Activated CD4-positive, alpha-beta memory T cell treated with anti-CD3 and anti-CD28 coated beads for 36 hours (primary cell): ENCODE measurements around the gene VWF. TPM values are rescaled to one million over a fixed set of nuclear protein-coding genes. Genes with fewer than 3 reads are reported as not detected.
"Not testable (repeated sequence)": the region's sequence is repeated elsewhere in the genome, so short reads cannot be mapped to it uniquely, and the experiment has no call there.

Experiments used
- CTCF ChIA-PET: fragments of 350-600 bp; sonication (Branson Sonifier 250); formaldehyde crosslinking; loops from one replicate; lab custom pipeline; 2021; ENCODE audit warnings: antibody characterized with exemption, inconsistent platforms; lab: Charles Lee
- POLR2A ChIA-PET: fragments of 350-600 bp; sonication (Branson Sonifier 250); formaldehyde crosslinking; loops from one replicate; lab custom pipeline; 2021; ENCODE audit warnings: antibody characterized with exemption; lab: Charles Lee
- DNase-seq: peaks from one replicate; pipeline ENCODE4 v3.0.0-alpha.2; 2020
- H3K27ac Mint-ChIP-seq: one replicate; pipeline ENCODE4 v1.8.0; 2021; ENCODE audit warnings: mixed read lengths
- H3K27me3 Mint-ChIP-seq: one replicate; pipeline ENCODE4 v1.8.0; 2021; ENCODE audit warnings: mixed read lengths
- H3K36me3 Mint-ChIP-seq: one replicate; pipeline ENCODE4 v1.8.0; 2021; ENCODE audit warnings: mixed read lengths
- H3K4me1 Mint-ChIP-seq: one replicate; pipeline ENCODE4 v1.8.0; 2021; ENCODE audit warnings: low read depth, mixed read lengths
- H3K4me3 Mint-ChIP-seq: one replicate; pipeline ENCODE4 v1.8.0; 2021; ENCODE audit warnings: mild to moderate bottlenecking, mixed read lengths
- H3K9me3 Mint-ChIP-seq: one replicate; pipeline ENCODE4 v1.8.0; 2021; ENCODE audit warnings: mixed read lengths
- intact Hi-C: fragments of 100-400 bp; cut with micrococcal nuclease; formaldehyde crosslinking; loops from one replicate; pipeline ENCODE4 v1.15.1; 2023
- total RNA-seq, 2 experiments: library from RNA; stranded (reverse); gene quantifications; one replicate each; pipeline ENCODE4 v1.2.3, GENCODE V29; 2021

VWF gene
- total RNA-seq, 2 experiments from 2014 or later: not detected

- Mint-ChIP-seq H3K4me3 (no peak overlapping the region), H3K27ac (no peak overlapping the region), H3K4me1 (no peaks in the 10 kb centered on the region), H3K36me3 (no peaks in the 10 kb centered on the region), H3K9me3 (no peaks in the 10 kb centered on the region), H3K27me3 (peaks cover 6% of the 10 kb centered on the region)
- ChIA-PET CTCF (no interaction called here), POLR2A (no interaction called here)
- DNase-seq: no peak
- intact Hi-C loops: no loop called here
Observed at GRCh38 chr12:6116471-6117021, 7.9 kb downstream of the VWF start.

GRCh38 chr12:6115389-6115788 is 9.1 kb downstream of the VWF start:
- CTCF ChIA-PET: no interaction called here

GRCh38 chr12:6114476-6114870 is 10.0 kb downstream of the VWF start:
- peaks cover 3% of the 10 kb centered on the region for H3K9me3 Mint-ChIP-seq
- intact Hi-C loops: no loop called here
- no peak overlapping the region for H3K4me3 Mint-ChIP-seq
- H3K27me3 Mint-ChIP-seq: peaks cover 6% of the 10 kb centered on the region
- H3K4me1 Mint-ChIP-seq: no peaks in the 10 kb centered on the region
- CTCF ChIA-PET: no interaction called here
- DNase-seq: no peak
- H3K36me3 Mint-ChIP-seq: no peaks in the 10 kb centered on the region
- H3K27ac Mint-ChIP-seq: no peak overlapping the region
- POLR2A ChIA-PET: no interaction called here

More at GRCh38 chr12:6115389-6115788, 9.1 kb downstream of the VWF start:
- H3K4me3 Mint-ChIP-seq: no peak overlapping the region
- POLR2A ChIA-PET: no interaction called here
- no peak overlapping the region for H3K27ac Mint-ChIP-seq
- H3K27me3 Mint-ChIP-seq: peaks cover 6% of the 10 kb centered on the region
- no peaks in the 10 kb centered on the region for H3K9me3 Mint-ChIP-seq
- DNase-seq: no peak
- intact Hi-C loops: no loop called here
- H3K36me3 Mint-ChIP-seq: no peaks in the 10 kb centered on the region
- H3K4me1 Mint-ChIP-seq: no peaks in the 10 kb centered on the region

- POLR2A ChIA-PET: interaction anchor here (0.7 kb wide), 1 partner anchor 18 kb away, joined by 3 read pairs; no protein-coding TSS in a partner anchor
- CTCF ChIA-PET: interaction anchor here (1.5 kb wide), 1 partner anchor 76 kb away, joined by 3 read pairs; no protein-coding TSS in a partner anchor
Observed at GRCh38 chr12:6113691-6114475, 10.6 kb downstream of the VWF start.

GRCh38 chr12:6112004-6112403 is 12.5 kb downstream of the VWF start:
- POLR2A ChIA-PET: interaction anchor here (0.6 kb wide), 1 partner anchor 39 kb away, joined by 3 read pairs; no protein-coding TSS in a partner anchor
- intact Hi-C loops: no loop called here
- no peak for DNase-seq
- Mint-ChIP-seq H3K4me3 (no peak overlapping the region), H3K27ac (no peak overlapping the region), H3K27me3 (peaks cover 4% of the 10 kb centered on the region), H3K4me1 (no peaks in the 10 kb centered on the region), H3K36me3 (no peaks in the 10 kb centered on the region), H3K9me3 (peaks cover 6% of the 10 kb centered on the region)
- CTCF ChIA-PET: no interaction called here

More at GRCh38 chr12:6113691-6114475, 10.6 kb downstream of the VWF start:
- intact Hi-C loops: no loop called here
- Mint-ChIP-seq H3K4me3 (no peak overlapping the region), H3K27ac (no peak overlapping the region), H3K9me3 (peaks cover 6% of the 10 kb centered on the region), H3K36me3 (no peaks in the 10 kb centered on the region), H3K27me3 (peaks cover 4% of the 10 kb centered on the region), H3K4me1 (no peaks in the 10 kb centered on the region)
- DNase-seq: no peak

- Mint-ChIP-seq H3K27me3 (peaks cover 2% of the 10 kb centered on the region), H3K27ac (no peak overlapping the region), H3K9me3 (peaks cover 6% of the 10 kb centered on the region), H3K36me3 (no peaks in the 10 kb centered on the region), H3K4me1 (no peaks in the 10 kb centered on the region), H3K4me3 (no peak overlapping the region)
- CTCF ChIA-PET: no interaction called here
- POLR2A ChIA-PET: no interaction called here
- intact Hi-C loops: no loop called here
- DNase-seq: no peak
Observed at GRCh38 chr12:6110006-6110405, 14.5 kb downstream of the VWF start.

GRCh38 chr12:6106218-6106617 is 18.3 kb downstream of the VWF start:
- Mint-ChIP-seq H3K4me3 (no peak overlapping the region), H3K27me3 (no peaks in the 10 kb centered on the region), H3K4me1 (no peaks in the 10 kb centered on the region), H3K9me3 (peaks cover 6% of the 10 kb centered on the region), H3K36me3 (no peaks in the 10 kb centered on the region), H3K27ac (no peak overlapping the region)
- no peak for DNase-seq
- intact Hi-C loops: no loop called here
- POLR2A ChIA-PET: no interaction called here
- CTCF ChIA-PET: no interaction called here

GRCh38 chr12:6104842-6105241 is 19.6 kb downstream of the VWF start:
- H3K27ac Mint-ChIP-seq: no peak overlapping the region
- H3K27me3 Mint-ChIP-seq: no peaks in the 10 kb centered on the region
- intact Hi-C loops: no loop called here
- POLR2A ChIA-PET: no interaction called here
- CTCF ChIA-PET: no interaction called here
- H3K4me3 Mint-ChIP-seq: no peak overlapping the region
- H3K36me3 Mint-ChIP-seq: no peaks in the 10 kb centered on the region
- H3K9me3 Mint-ChIP-seq: peaks cover 4% of the 10 kb centered on the region
- no peak for DNase-seq
- H3K4me1 Mint-ChIP-seq: no peaks in the 10 kb centered on the region

- ChIA-PET CTCF (no interaction called here), POLR2A (no interaction called here)
- H3K36me3 Mint-ChIP-seq: no peaks in the 10 kb centered on the region
- H3K4me3 Mint-ChIP-seq: no peak overlapping the region
- no peak for DNase-seq
- no peaks in the 10 kb centered on the region for H3K27me3 Mint-ChIP-seq
- no peak overlapping the region for H3K27ac Mint-ChIP-seq
- no peaks in the 10 kb centered on the region for H3K4me1 Mint-ChIP-seq
- intact Hi-C loops: no loop called here
- no peaks in the 10 kb centered on the region for H3K9me3 Mint-ChIP-seq
Observed at GRCh38 chr12:6104027-6104426, 20.4 kb downstream of the VWF start.

GRCh38 chr12:6102021-6102420 is 22.4 kb downstream of the VWF start:
- H3K27ac Mint-ChIP-seq, POLR2A ChIA-PET, H3K9me3 Mint-ChIP-seq, H3K4me1 Mint-ChIP-seq, H3K27me3 Mint-ChIP-seq, CTCF ChIA-PET, DNase-seq, intact Hi-C loops, H3K36me3 Mint-ChIP-seq, H3K4me3 Mint-ChIP-seq: not testable (repeated sequence)

- CTCF ChIA-PET: no interaction called here
- DNase-seq: no peak
- Mint-ChIP-seq H3K4me3 (no peak overlapping the region), H3K27ac (no peak overlapping the region), H3K27me3 (peaks cover 14% of the 10 kb centered on the region), H3K9me3 (no peaks in the 10 kb centered on the region), H3K36me3 (no peaks in the 10 kb centered on the region), H3K4me1 (no peaks in the 10 kb centered on the region)
- POLR2A ChIA-PET: no interaction called here
- intact Hi-C loops: no loop called here
Observed at GRCh38 chr12:6099316-6099715, 25.2 kb downstream of the VWF start.

GRCh38 chr12:6097411-6097810 is 27.1 kb downstream of the VWF start:
- Mint-ChIP-seq H3K9me3 (no peaks in the 10 kb centered on the region), H3K4me3 (no peak overlapping the region), H3K27ac (no peak overlapping the region), H3K36me3 (no peaks in the 10 kb centered on the region), H3K27me3 (peaks cover 22% of the 10 kb centered on the region), H3K4me1 (no peaks in the 10 kb centered on the region)
- no peak for DNase-seq
- CTCF ChIA-PET: no interaction called here
- POLR2A ChIA-PET: no interaction called here
- intact Hi-C loops: no loop called here
